Caco-2 (cell line): Measurements from ENCODE around the gene RNF11. TPM values are rescaled to one million over a fixed set of nuclear protein-coding genes. Genes with fewer than 3 reads are reported as not detected.
"Not testable (repeated sequence)": the region's sequence is repeated elsewhere in the genome, so short reads cannot be mapped to it uniquely, and the experiment has no call there.

Experiments used
- BruUV-seq: library from RNA; stranded (reverse); fragments of 400-500 nt; replicated peaks from 2 replicates; lab custom pipeline; 2021; lab: Mats Ljungman, UMichigan
- CTCF ChIA-PET: fragments of 300-600 bp; sonication (Branson Sonifier 250); formaldehyde crosslinking; loops from one replicate; lab custom pipeline; 2022; ENCODE audit warnings: antibody characterized with exemption; lab: Charles Lee
- POLR2A ChIA-PET: fragments of 300-600 bp; sonication (Branson Sonifier 250); formaldehyde crosslinking; loops from one replicate; lab custom pipeline; 2022; ENCODE audit warnings: antibody characterized with exemption; lab: Charles Lee
- DNase-seq, 2 experiments: peaks; one replicate each; pipeline versions ENCODE4 v3.0.0 to v3.0.0-alpha.2; 2020 to 2022
- H3K27me3 ChIP-seq: replicated peaks from 2 replicates; pipeline ENCODE4 v1.6.0; 2011; ENCODE audit warnings: low read length; ENCODE audit not compliant: control insufficient read depth, insufficient read depth
- H3K36me3 ChIP-seq: 2 replicates; pipeline ENCODE4 v1.5.1; 2011; ENCODE audit warnings: low read length; ENCODE audit not compliant: control insufficient read depth, insufficient read depth
- H3K4me1 ChIP-seq: fragments of 250-450 bp; sonication (Bioruptor Pico); 2 replicates; pipeline ENCODE4 v1.5.1; 2020; ENCODE audit warnings: mild to moderate bottlenecking
- H3K4me3 ChIP-seq: 2 replicates; pipeline ENCODE4 v1.5.1; 2011; ENCODE audit warnings: low read depth, mild to moderate bottlenecking, control low read depth, low read length
- H3K9me3 ChIP-seq: fragments of 250-450 bp; sonication (Bioruptor Pico); 2 replicates; pipeline ENCODE4 v1.5.1; 2020; ENCODE audit warnings: mild to moderate bottlenecking, moderate library complexity
- H3K27ac Mint-ChIP-seq: one replicate; pipeline ENCODE4 v1.8.0; 2022; ENCODE audit warnings: mixed read lengths; ENCODE audit not compliant: unreplicated experiment
- H3K27me3 Mint-ChIP-seq: one replicate; pipeline ENCODE4 v1.8.0; 2022; ENCODE audit warnings: mixed read lengths; ENCODE audit not compliant: insufficient read depth, unreplicated experiment
- H3K36me3 Mint-ChIP-seq: one replicate; pipeline ENCODE4 v1.8.0; 2022; ENCODE audit warnings: mild to moderate bottlenecking, mixed read lengths; ENCODE audit not compliant: insufficient read depth, unreplicated experiment
- H3K4me1 Mint-ChIP-seq: one replicate; pipeline ENCODE4 v1.8.0; 2022; ENCODE audit warnings: low read depth, mixed read lengths; ENCODE audit not compliant: unreplicated experiment
- H3K4me3 Mint-ChIP-seq: one replicate; pipeline ENCODE4 v1.8.0; 2022; ENCODE audit warnings: mild to moderate bottlenecking, moderate library complexity, mixed read lengths; ENCODE audit not compliant: unreplicated experiment
- H3K9me3 Mint-ChIP-seq: one replicate; pipeline ENCODE4 v1.8.0; 2022; ENCODE audit warnings: mixed read lengths; ENCODE audit not compliant: unreplicated experiment
- intact Hi-C: fragments of 100-400 bp; cut with micrococcal nuclease; formaldehyde crosslinking; loops from one replicate; pipeline ENCODE4 v1.10.0; 2022; ENCODE audit not compliant: unreplicated experiment
- total RNA-seq: library from RNA; stranded (reverse); gene quantifications from 2 replicates; pipeline ENCODE4 v1.2.3, GENCODE V29; 2022
- TF ChIP-seq, protein P1 (sequence below), 2 experiments: fragments of 200-600 bp in 1 of 2; IDR thresholded peaks; 1 replicate in 1 of 2; 2 replicates in 1 of 2; pipeline versions ENCODE4 v1.5.1 to v1.8.0; 2011 to 2022; ENCODE audit warnings: antibody characterized with exemption in 1 of 2, control low read depth in 1 of 2, inconsistent platforms in 1 of 2, low read depth in 1 of 2, low read length in 1 of 2, mild to moderate bottlenecking in 1 of 2, moderate library complexity in 1 of 2; ENCODE audit not compliant: insufficient read depth in 1 of 2, severe bottlenecking in 1 of 2, unreplicated experiment in 1 of 2

RNF11 gene
- total RNA-seq, 1 experiment from 2014 or later: 44.1 TPM

DNA sequence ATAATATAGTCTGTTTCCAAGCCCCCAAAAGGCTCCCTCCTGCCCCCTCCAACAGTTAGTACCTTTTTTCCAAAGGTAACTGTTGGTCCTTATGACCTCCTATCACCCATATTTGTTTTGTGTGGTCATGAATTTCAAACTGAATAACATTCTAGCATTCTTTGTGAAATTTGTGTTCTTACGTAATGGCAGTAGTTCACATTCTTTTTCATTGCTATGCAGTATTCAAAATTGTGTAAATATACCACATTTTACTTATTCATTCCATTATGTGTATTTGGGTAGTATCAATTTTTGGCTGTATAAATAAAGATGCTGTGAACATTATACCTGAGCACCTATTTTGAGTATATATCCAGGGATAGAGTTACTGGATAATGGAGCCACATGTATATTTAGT, 13.4 kb downstream of the RNF11 start:
- Mint-ChIP-seq H3K27me3 (no peaks in the 10 kb centered on the region), H3K9me3 (no peaks in the 10 kb centered on the region), H3K4me3 (no peak overlapping the region), H3K36me3 (no peaks in the 10 kb centered on the region), H3K27ac (no peak overlapping the region), H3K4me1 (no peaks in the 10 kb centered on the region)
- Histone ChIP-seq H3K4me1 (peaks cover 11% of the 10 kb centered on the region; the same call in 1 of the 2 replicates), H3K36me3 (no peaks in the 10 kb centered on the region), H3K9me3 (no peaks in the 10 kb centered on the region), H3K4me3 (no peak overlapping the region), H3K27me3 (no peaks in the 10 kb centered on the region)
- ChIA-PET POLR2A (no interaction called here), CTCF (no interaction called here)
- BruUV-seq: no TSS peak
- intact Hi-C loops: no loop called here
- no peak for DNase-seq
- TF ChIP-seq, protein P1, sequence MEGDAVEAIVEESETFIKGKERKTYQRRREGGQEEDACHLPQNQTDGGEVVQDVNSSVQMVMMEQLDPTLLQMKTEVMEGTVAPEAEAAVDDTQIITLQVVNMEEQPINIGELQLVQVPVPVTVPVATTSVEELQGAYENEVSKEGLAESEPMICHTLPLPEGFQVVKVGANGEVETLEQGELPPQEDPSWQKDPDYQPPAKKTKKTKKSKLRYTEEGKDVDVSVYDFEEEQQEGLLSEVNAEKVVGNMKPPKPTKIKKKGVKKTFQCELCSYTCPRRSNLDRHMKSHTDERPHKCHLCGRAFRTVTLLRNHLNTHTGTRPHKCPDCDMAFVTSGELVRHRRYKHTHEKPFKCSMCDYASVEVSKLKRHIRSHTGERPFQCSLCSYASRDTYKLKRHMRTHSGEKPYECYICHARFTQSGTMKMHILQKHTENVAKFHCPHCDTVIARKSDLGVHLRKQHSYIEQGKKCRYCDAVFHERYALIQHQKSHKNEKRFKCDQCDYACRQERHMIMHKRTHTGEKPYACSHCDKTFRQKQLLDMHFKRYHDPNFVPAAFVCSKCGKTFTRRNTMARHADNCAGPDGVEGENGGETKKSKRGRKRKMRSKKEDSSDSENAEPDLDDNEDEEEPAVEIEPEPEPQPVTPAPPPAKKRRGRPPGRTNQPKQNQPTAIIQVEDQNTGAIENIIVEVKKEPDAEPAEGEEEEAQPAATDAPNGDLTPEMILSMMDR (IDR thresholded peaks at IDR 0.05; ENCODE audit: insufficient read depth in 1 of 2, low read depth in 1 of 2, low read length in 1 of 2, severe bottlenecking in 1 of 2, unreplicated experiment in 1 of 2): no peak

GRCh38 chr1:51250729-51251128, 14.7 kb downstream of the RNF11 start:
- CTCF ChIA-PET, H3K4me3 ChIP-seq, BruUV-seq, H3K27me3 Mint-ChIP-seq, H3K4me3 Mint-ChIP-seq, intact Hi-C loops, H3K9me3 Mint-ChIP-seq, H3K9me3 ChIP-seq, H3K36me3 Mint-ChIP-seq, H3K36me3 ChIP-seq, H3K27me3 ChIP-seq, POLR2A ChIA-PET, H3K27ac Mint-ChIP-seq, H3K4me1 Mint-ChIP-seq, DNase-seq: not testable (repeated sequence)
- peaks cover 11% of the 10 kb centered on the region; the same call in 1 of the 2 replicates for H3K4me1 ChIP-seq

DNA sequence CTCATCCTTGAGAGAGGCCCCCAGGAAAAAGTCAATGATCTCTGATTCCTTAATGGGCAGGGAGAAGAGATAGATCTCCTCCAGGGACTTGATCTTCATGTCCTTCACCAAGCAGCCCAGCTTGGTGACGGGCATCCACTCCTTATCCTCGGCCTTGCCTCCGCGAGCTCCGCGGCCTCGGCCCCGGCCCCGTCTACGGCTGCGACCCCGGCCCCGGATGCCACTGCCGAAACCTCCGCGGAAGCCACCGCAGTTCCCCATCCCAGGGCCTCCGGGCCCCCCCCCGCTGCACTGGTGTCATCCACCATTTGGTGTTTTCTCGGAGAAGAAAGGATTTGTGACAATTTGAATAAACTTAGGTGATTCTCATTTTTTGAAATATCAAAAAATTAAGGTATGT, 15.1 kb downstream of the RNF11 start:
- H3K27ac Mint-ChIP-seq, H3K36me3 Mint-ChIP-seq, H3K4me3 Mint-ChIP-seq, H3K9me3 Mint-ChIP-seq, BruUV-seq, DNase-seq, H3K27me3 ChIP-seq, intact Hi-C loops, H3K4me1 Mint-ChIP-seq, H3K27me3 Mint-ChIP-seq, H3K36me3 ChIP-seq, H3K4me3 ChIP-seq, H3K9me3 ChIP-seq, POLR2A ChIA-PET, CTCF ChIA-PET: not testable (repeated sequence)
- peaks cover 11% of the 10 kb centered on the region; the same call in 1 of the 2 replicates for H3K4me1 ChIP-seq

- H3K27me3 Mint-ChIP-seq: no peaks in the 10 kb centered on the region
- TF ChIP-seq, protein P1 (IDR thresholded peaks at IDR 0.05; ENCODE audit: insufficient read depth in 1 of 2, low read depth in 1 of 2, low read length in 1 of 2, severe bottlenecking in 1 of 2, unreplicated experiment in 1 of 2): no peak
- no peaks in the 10 kb centered on the region for H3K4me1 Mint-ChIP-seq
- intact Hi-C loops: no loop called here
- H3K36me3 Mint-ChIP-seq: no peaks in the 10 kb centered on the region
- Histone ChIP-seq H3K4me1 (peaks cover 11% of the 10 kb centered on the region; the same call in 1 of the 2 replicates), H3K36me3 (no peaks in the 10 kb centered on the region), H3K27me3 (no peaks in the 10 kb centered on the region), H3K9me3 (no peaks in the 10 kb centered on the region), H3K4me3 (no peak overlapping the region)
- H3K9me3 Mint-ChIP-seq: no peaks in the 10 kb centered on the region
- H3K4me3 Mint-ChIP-seq: no peak overlapping the region
- no TSS peak for BruUV-seq
- DNase-seq: no peak
- ChIA-PET POLR2A (no interaction called here), CTCF (no interaction called here)
- H3K27ac Mint-ChIP-seq: no peak overlapping the region
Observed at GRCh38 chr1:51252366-51252765, 16.3 kb downstream of the RNF11 start.
